Measurements from ENCODE around the gene KIF1B. TPM values are rescaled to one million over a fixed set of nuclear protein-coding genes. Genes with fewer than 3 reads are reported as not detected.
"Not testable (repeated sequence)": the region's sequence is repeated elsewhere in the genome, so short reads cannot be mapped to it uniquely, and the experiment has no call there.

The KIF1B gene
- total RNA-seq, 8 experiments from 2014 or later, result 17.4 to 179 (median 157) TPM

DNA sequence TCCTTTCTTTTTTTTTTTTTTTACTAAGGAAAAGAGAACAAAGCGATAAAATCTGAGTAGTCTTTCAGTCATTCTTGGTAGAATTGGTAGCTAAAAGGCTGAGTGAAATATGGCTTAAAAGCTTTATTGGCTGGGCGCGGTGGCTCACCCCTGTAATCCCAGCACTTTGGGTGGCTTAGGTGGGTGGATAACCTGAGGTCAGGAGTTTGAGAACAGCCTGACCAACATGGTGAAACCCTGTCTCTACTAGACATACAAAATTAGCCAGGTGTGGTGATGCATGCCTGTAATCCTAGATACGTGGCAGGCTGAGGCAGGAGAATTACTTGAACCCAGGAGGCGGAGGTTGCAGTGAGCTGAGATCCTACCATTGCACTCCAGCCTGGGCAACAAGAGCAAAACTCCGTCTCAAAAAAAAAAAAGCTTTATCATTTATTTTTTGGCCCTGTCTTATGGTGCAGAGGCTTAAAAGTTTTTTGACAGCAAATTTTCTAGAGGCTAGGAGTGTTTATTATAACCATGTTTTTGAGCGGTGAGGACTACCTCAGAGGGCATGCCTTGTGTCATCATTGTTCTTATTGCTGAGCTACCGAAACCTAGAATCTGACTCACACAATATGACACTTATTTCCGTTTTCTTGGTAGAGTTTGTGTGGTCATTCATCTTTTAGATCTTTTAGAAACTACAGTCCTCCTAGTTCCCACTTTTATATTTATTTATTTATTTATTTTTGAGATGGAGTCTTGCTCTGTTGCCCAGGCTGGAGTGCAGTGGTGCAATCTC is 41.1 kb downstream of the KIF1B start:
- H3K4me3 ChIP-seq; H3K4me1 ChIP-seq (replicated peaks in 1 of 2); in situ Hi-C loops (cut with MboI; ENCODE audit: low pct_unique_long_range_greater_than_20kb in 2 of 9, low sequenced_read_pairs in 9 of 9, unreplicated experiment in 9 of 9); H3K27ac ChIP-seq; ATAC-seq (replicated peaks in 6 of 8): not testable (repeated sequence)
- 73 to 100% (median 94%) methylated on average over 3 to 9 of the region's 9 CpGs for WGBS, 10 experiments

DNA sequence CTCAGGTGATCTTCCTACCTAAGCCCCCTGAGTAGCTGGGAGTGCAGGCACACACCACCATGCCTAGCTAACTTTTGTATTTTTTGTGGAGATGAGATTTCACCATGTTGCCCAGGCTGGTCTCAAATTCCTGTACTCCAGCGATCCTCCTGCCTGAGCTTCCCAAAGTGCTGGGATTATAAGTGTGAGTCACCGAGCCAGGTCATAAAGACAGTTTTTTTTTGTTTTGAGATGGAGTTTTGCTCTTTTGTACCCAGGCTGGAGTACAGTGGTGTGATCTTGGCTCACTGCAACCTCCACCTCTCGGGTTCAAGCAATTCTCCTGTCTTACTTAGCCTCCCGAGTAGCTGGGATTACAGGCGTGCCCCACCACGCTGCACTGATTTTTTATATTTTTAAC is 42.1 kb downstream of the KIF1B start:
- 0 to 100% (median 98%) methylated on average over 1 to 6 of the region's 6 CpGs; no CpG with 5 or more reads in 2 of the 10 experiments for WGBS, 10 experiments
- Histone ChIP-seq H3K4me3 (no peak overlapping the region), H3K4me1 (replicated peaks in 1 of 2) (no peaks in the 10 kb centered on the region), H3K27ac (no peak overlapping the region)
- no peak for ATAC-seq (replicated peaks in 6 of 8)
- in situ Hi-C loops (cut with MboI; ENCODE audit: low pct_unique_long_range_greater_than_20kb in 2 of 9, low sequenced_read_pairs in 9 of 9, unreplicated experiment in 9 of 9), result no loop called here

GRCh38 chr1:10253149-10253548 is 42.8 kb downstream of the KIF1B start:
- H3K4me1 ChIP-seq (replicated peaks in 1 of 2), result no peaks in the 10 kb centered on the region
- in situ Hi-C loops (cut with MboI; ENCODE audit: low pct_unique_long_range_greater_than_20kb in 2 of 9, low sequenced_read_pairs in 9 of 9, unreplicated experiment in 9 of 9), result no loop called here
- H3K27ac ChIP-seq, result no peak overlapping the region
- no peak for ATAC-seq (replicated peaks in 6 of 8)
- WGBS, 10 experiments, result 89 to 100% methylated on average over 1 of the region's 1 CpG; no CpG with 5 or more reads in 8 of the 10 experiments
- no peak overlapping the region for H3K4me3 ChIP-seq

GRCh38 chr1:10253755-10254154 is 43.4 kb downstream of the KIF1B start:
- no peak overlapping the region for H3K4me3 ChIP-seq
- peak; percentile 77 to 99 (median 94) for ATAC-seq (replicated peaks in 6 of 8)
- in situ Hi-C loops (cut with MboI; ENCODE audit: low pct_unique_long_range_greater_than_20kb in 2 of 9, low sequenced_read_pairs in 9 of 9, unreplicated experiment in 9 of 9), result no loop called here
- WGBS, 10 experiments, result 0 to 100% (median 64%) methylated on average over 1 to 3 of the region's 3 CpGs; no CpG with 5 or more reads in 2 of the 10 experiments
- no peak overlapping the region for H3K27ac ChIP-seq
- H3K4me1 ChIP-seq (replicated peaks in 1 of 2), result no peaks in the 10 kb centered on the region

DNA sequence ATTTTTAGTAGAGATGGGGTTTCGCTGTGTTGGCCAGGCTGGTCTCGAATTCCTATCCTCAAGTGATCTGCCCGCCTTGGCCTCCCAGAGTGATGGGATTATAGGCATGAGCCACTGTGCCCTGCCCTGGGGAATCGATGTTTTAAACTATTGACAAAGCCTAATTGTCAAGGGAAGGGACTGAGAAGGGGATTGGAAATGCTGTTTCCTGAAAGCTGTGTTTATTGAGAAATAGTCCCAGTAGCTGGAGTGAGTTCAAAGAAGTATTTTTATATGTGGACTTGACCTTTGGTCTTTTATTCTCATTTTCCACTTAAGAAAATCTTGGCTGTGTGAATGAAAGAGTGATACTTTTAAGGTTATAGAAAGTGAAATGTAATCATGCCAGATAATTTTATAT is 47.5 kb downstream of the KIF1B start:
- ATAC-seq (replicated peaks in 6 of 8), result no peak
- H3K4me1 ChIP-seq (replicated peaks in 1 of 2), result no peaks in the 10 kb centered on the region
- H3K27ac ChIP-seq, result no peak overlapping the region
- no peak overlapping the region for H3K4me3 ChIP-seq
- in situ Hi-C loops (cut with MboI; ENCODE audit: low pct_unique_long_range_greater_than_20kb in 2 of 9, low sequenced_read_pairs in 9 of 9, unreplicated experiment in 9 of 9), result no loop called here
- 78 to 100% (median 90%) methylated on average over 1 to 4 of the region's 4 CpGs; no CpG with 5 or more reads in 1 of the 10 experiments for WGBS, 10 experiments

- H3K4me1 ChIP-seq (replicated peaks in 1 of 2); H3K4me3 ChIP-seq; H3K27ac ChIP-seq; ATAC-seq (replicated peaks in 6 of 8); in situ Hi-C loops (cut with MboI; ENCODE audit: low pct_unique_long_range_greater_than_20kb in 2 of 9, low sequenced_read_pairs in 9 of 9, unreplicated experiment in 9 of 9): not testable (repeated sequence)
- 72 to 100% (median 98%) methylated on average over 1 to 7 of the region's 9 CpGs for WGBS, 10 experiments
These were observed 49.2 kb downstream of the KIF1B start for GRCh38 chr1:10259547-10259946.

GRCh38 chr1:10263450-10264082 is 53.2 kb downstream of the KIF1B start:
- Histone ChIP-seq H3K27ac (no peak overlapping the region), H3K4me1 (replicated peaks in 1 of 2) (peaks cover 3 to 13% of the 10 kb centered on the region in 2 donors), H3K4me3 (no peak overlapping the region)
- no peak for ATAC-seq (replicated peaks in 6 of 8)
- 67 to 100% (median 96%) methylated on average over 2 to 3 of the region's 3 CpGs for WGBS, 10 experiments
- in situ Hi-C loops (cut with MboI; ENCODE audit: low pct_unique_long_range_greater_than_20kb in 2 of 9, low sequenced_read_pairs in 9 of 9, unreplicated experiment in 9 of 9), result no loop called here

DNA sequence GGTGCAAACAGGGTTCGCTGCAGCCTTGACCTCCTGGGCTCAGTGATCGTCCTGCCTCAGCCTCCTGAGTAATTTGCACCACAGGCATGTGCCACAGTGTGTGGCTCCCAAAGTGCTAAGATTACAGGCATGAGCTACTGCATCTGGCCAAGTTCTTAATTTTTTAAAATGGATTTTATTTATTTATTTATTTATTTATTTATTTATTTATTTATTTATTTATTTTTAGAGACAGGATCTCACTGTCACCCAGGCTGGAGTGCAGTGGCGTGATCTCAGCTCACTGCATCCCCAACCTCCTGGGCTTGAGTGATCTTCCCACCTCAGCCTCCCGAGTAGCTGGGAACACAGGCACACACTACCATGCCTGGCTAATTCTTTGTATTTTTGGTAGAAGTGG is 54.7 kb downstream of the KIF1B start:
- H3K27ac ChIP-seq, result no peak overlapping the region
- ATAC-seq (replicated peaks in 6 of 8), result no peak
- H3K4me3 ChIP-seq, result no peak overlapping the region
- in situ Hi-C loops (cut with MboI; ENCODE audit: low pct_unique_long_range_greater_than_20kb in 2 of 9, low sequenced_read_pairs in 9 of 9, unreplicated experiment in 9 of 9), result no loop called here
- WGBS, 10 experiments, result 83 to 100% (median 100%) methylated on average over 1 to 3 of the region's 4 CpGs; no CpG with 5 or more reads in 1 of the 10 experiments
- peaks cover 3 to 16% of the 10 kb centered on the region in 2 donors for H3K4me1 ChIP-seq (replicated peaks in 1 of 2)

GRCh38 chr1:10265900-10266299 is 55.5 kb downstream of the KIF1B start:
- 77 to 100% (median 91%) methylated on average over 1 to 3 of the region's 3 CpGs; no CpG with 5 or more reads in 1 of the 10 experiments for WGBS, 10 experiments
- in situ Hi-C loops (cut with MboI; ENCODE audit: low pct_unique_long_range_greater_than_20kb in 2 of 9, low sequenced_read_pairs in 9 of 9, unreplicated experiment in 9 of 9), result no loop called here
- H3K27ac ChIP-seq, result no peak overlapping the region
- H3K4me1 ChIP-seq (replicated peaks in 1 of 2), result peaks cover 3 to 16% of the 10 kb centered on the region in 2 donors
- ATAC-seq (replicated peaks in 6 of 8), result peak in 1 of 8 experiments; percentile 84
- H3K4me3 ChIP-seq, result no peak overlapping the region

DNA sequence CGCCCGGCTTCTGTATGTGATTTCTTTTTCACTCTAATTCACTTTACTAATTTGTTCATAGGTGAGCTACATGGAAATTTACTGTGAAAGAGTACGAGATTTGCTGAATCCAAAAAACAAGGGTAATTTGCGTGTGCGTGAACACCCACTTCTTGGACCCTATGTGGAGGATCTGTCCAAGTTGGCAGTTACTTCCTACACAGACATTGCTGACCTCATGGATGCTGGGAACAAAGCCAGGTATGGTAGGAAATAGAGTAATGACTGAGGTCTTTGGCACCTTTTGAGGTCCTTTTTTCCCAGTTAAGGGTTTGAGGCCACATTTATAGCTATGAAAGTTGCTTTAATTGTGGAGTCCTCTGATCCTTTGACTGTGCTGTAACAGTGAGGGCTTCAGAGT is 56.9 kb downstream of the KIF1B start:
- WGBS, 10 experiments, result 93 to 100% (median 99%) methylated on average over 1 to 5 of the region's 5 CpGs; no CpG with 5 or more reads in 4 of the 10 experiments
- Histone ChIP-seq H3K4me1 (replicated peaks in 1 of 2) (peaks cover 3 to 16% of the 10 kb centered on the region in 2 donors), H3K4me3 (no peak overlapping the region), H3K27ac (no peak overlapping the region)
- in situ Hi-C loops (cut with MboI; ENCODE audit: low pct_unique_long_range_greater_than_20kb in 2 of 9, low sequenced_read_pairs in 9 of 9, unreplicated experiment in 9 of 9), result no loop called here
- ATAC-seq (replicated peaks in 6 of 8), result no peak

DNA sequence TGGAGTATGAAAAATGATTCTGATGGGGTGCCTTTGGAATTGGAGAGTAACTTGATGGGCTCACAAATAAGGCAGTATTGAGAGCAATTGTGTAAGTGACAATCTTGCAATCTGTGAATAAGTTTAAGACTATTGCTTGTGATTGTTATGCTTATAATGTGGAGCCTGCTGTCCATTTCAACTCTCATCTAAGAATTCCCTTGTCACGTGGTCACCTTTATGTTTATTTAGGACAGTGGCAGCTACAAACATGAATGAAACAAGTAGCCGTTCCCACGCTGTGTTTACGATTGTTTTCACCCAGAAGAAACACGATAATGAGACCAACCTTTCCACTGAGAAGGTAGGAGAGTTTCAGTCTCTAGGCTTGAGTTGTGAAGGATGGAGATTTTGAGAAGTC is 57.6 kb downstream of the KIF1B start:
- H3K27ac ChIP-seq, result peak overlapping the region; percentile 25 to 68
- H3K4me3 ChIP-seq, result no peak overlapping the region
- in situ Hi-C loops (cut with MboI; ENCODE audit: low pct_unique_long_range_greater_than_20kb in 2 of 9, low sequenced_read_pairs in 9 of 9, unreplicated experiment in 9 of 9), result no loop called here
- ATAC-seq (replicated peaks in 6 of 8), result peak in 3 of 8 experiments; percentile 53 to 65 (median 59)
- H3K4me1 ChIP-seq (replicated peaks in 1 of 2), result peaks cover 3 to 16% of the 10 kb centered on the region in 2 donors
- WGBS, 10 experiments, result 25 to 100% (median 70%) methylated on average over 1 to 5 of the region's 5 CpGs

DNA sequence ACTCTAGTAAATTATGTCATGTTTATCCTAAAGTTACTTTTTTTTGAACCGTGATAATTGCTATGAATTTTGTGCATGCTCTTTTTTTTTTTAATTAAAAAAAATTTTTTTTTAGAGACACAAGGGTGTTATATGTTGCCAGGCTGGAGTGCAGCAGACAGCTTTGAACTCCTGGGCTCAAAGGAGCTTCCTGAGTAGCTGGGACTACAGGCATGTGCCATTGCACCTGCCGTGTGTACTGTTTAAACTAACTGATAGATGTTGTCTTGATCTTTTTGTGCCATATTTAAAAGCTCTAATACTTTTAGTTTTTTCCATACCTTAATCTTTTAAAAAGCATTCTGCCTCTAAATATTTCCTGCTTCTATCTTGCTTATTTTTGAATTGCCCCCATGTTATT is 60.7 kb downstream of the KIF1B start:
- no peak overlapping the region for H3K27ac ChIP-seq
- in situ Hi-C loops (cut with MboI; ENCODE audit: low pct_unique_long_range_greater_than_20kb in 2 of 9, low sequenced_read_pairs in 9 of 9, unreplicated experiment in 9 of 9), result no loop called here
- H3K4me1 ChIP-seq (replicated peaks in 1 of 2), result peaks cover 3 to 14% of the 10 kb centered on the region in 2 donors
- WGBS, 10 experiments, result 58 to 100% (median 98%) methylated on average over 1 to 2 of the region's 2 CpGs
- H3K4me3 ChIP-seq, result no peak overlapping the region
- no peak for ATAC-seq (replicated peaks in 6 of 8)

- Histone ChIP-seq H3K4me1 (replicated peaks in 1 of 2) (peaks cover 3 to 13% of the 10 kb centered on the region in 2 donors), H3K27ac (no peak overlapping the region), H3K4me3 (no peak overlapping the region)
- 13 to 95% (median 80%) methylated on average over 1 to 2 of the region's 2 CpGs; no CpG with 5 or more reads in 3 of the 10 experiments for WGBS, 10 experiments
- no peak for ATAC-seq (replicated peaks in 6 of 8)
- in situ Hi-C loops (cut with MboI; ENCODE audit: low pct_unique_long_range_greater_than_20kb in 2 of 9, low sequenced_read_pairs in 9 of 9, unreplicated experiment in 9 of 9), result no loop called here
These were observed 61.5 kb downstream of the KIF1B start for GRCh38 chr1:10271869-10272268.

All from motor neuron (in vitro differentiated cells).